ENCODE data around the gene CPEB4.

GRCh38 chr5:173881811-173882575, 6.2 kb upstream of the CPEB4 start:
- TF ChIP-seq CTCF (IDR thresholded peaks at IDR 0.05) (no peak), POLR2A (IDR thresholded peaks at IDR 0.05) (no peak)
